GM12892 (cell line): Measurements from ENCODE around the gene CXCR6.

Experiments
- POLR2A ChIP-seq: IDR thresholded peaks from 2 replicates; pipeline ENCODE4 v1.6.1; 2011; ENCODE audit warnings: low read depth, low read length, control low read depth
- POLR2AphosphoS5 ChIP-seq: IDR thresholded peaks from 2 replicates; pipeline ENCODE4 v1.6.1; 2011; ENCODE audit warnings: low read depth, low read length, control low read depth

GRCh38 chr3:45915059-45915439 is 28.2 kb upstream of the CXCR6 start:
- TF ChIP-seq POLR2AphosphoS5 = no peak
- no peak for TF ChIP-seq POLR2A
